ENCODE results near the gene CD300LD. TPM values are rescaled to one million over a fixed set of nuclear protein-coding genes. Genes with fewer than 3 reads are reported as not detected.

Gene CD300LD
- total and polyA plus RNA-seq, 2 experiments from 2014 or later = not detected

DNA sequence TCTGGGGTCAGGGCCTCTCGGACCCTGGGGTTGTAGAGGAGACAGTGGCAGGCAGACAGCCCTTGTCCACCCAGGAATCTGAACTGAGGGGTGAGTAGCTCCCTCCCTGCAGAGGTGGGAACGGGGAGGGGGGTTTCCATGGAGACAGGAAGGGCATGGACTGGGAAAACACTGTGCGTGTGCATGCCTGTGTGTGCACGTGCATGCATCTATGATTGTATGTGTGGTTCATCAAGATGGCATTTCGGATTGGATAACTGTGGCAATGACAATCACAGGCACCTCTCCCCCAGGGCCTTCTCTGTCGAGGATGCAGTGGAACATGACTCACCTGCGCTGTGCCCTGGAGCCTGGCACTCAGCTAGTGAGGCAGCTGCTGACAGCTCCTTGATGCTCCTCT, 40.0 kb downstream of the CD300LD start:
- Histone ChIP-seq H3K9me3 (ENCODE audit: low read depth) (no peaks in the 10 kb centered on the region), H3K9me2 (replicated peaks; ENCODE audit: insufficient read depth) (no peaks in the 10 kb centered on the region), H3K4me2 (no peak overlapping the region), H3K79me2 (no peaks in the 10 kb centered on the region), H3K4me3 (no peak overlapping the region), H3K27me3 (no peaks in the 10 kb centered on the region), H3K4me1 (ENCODE audit: insufficient read depth) (no peaks in the 10 kb centered on the region), H2AFZ (no peak overlapping the region), H4K20me1 (ENCODE audit: insufficient read depth, poor library complexity, severe bottlenecking) (no peaks in the 10 kb centered on the region), H3K36me3 (replicated peaks; ENCODE audit: insufficient read depth, low read depth) (no peaks in the 10 kb centered on the region), H3K27ac (no peak overlapping the region)
- no peak for TF ChIP-seq EZH2phosphoT487 (IDR thresholded peaks at IDR 0.05; ENCODE audit: low read depth, severe bottlenecking, unreplicated experiment)
- no peak for TF ChIP-seq EZH2 (IDR thresholded peaks at IDR 0.05; ENCODE audit: borderline replicate concordance)
- TF ChIP-seq, protein P1, sequence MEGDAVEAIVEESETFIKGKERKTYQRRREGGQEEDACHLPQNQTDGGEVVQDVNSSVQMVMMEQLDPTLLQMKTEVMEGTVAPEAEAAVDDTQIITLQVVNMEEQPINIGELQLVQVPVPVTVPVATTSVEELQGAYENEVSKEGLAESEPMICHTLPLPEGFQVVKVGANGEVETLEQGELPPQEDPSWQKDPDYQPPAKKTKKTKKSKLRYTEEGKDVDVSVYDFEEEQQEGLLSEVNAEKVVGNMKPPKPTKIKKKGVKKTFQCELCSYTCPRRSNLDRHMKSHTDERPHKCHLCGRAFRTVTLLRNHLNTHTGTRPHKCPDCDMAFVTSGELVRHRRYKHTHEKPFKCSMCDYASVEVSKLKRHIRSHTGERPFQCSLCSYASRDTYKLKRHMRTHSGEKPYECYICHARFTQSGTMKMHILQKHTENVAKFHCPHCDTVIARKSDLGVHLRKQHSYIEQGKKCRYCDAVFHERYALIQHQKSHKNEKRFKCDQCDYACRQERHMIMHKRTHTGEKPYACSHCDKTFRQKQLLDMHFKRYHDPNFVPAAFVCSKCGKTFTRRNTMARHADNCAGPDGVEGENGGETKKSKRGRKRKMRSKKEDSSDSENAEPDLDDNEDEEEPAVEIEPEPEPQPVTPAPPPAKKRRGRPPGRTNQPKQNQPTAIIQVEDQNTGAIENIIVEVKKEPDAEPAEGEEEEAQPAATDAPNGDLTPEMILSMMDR (IDR thresholded peaks at IDR 0.05; ENCODE audit: poor library complexity) = no peak
- 57% methylated on average over 7 of the region's 7 CpGs for whole genome bisulfite sequencing (ENCODE audit: low lambda C conversion rate, missing lambda C conversion rate)
- no peak for DNase-seq (ENCODE audit: low spot score)

DNA sequence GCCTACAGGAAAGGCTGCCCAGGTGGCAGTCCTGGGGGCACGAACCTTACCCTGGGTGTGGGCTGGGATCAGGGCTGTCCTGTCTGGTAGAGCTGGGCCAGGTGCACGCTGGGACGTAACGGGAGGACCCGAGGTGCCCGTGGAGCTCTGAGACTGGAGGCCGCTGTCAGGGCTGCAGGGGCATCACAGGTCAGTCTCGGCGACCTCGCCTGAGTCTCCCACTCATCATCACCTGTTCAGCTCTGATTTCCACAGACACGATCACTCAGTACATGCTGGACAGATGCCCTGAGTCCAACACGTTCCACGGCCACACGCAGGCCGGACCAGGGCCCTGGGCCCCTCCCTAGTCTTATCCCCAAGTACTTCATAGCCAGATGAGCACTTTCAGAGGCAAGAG, 41.5 kb downstream of the CD300LD start:
- no peaks in the 10 kb centered on the region for H3K9me2 ChIP-seq (replicated peaks; ENCODE audit: insufficient read depth)
- H4K20me1 ChIP-seq (ENCODE audit: insufficient read depth, poor library complexity, severe bottlenecking) = no peaks in the 10 kb centered on the region
- H3K4me3 ChIP-seq = no peak overlapping the region
- no peaks in the 10 kb centered on the region for H3K9me3 ChIP-seq (ENCODE audit: low read depth)
- no peak for DNase-seq (ENCODE audit: low spot score)
- no peaks in the 10 kb centered on the region for H3K27me3 ChIP-seq
- H3K79me2 ChIP-seq = no peaks in the 10 kb centered on the region
- 93% methylated on average over 14 of the region's 15 CpGs for WGBS (ENCODE audit: low lambda C conversion rate, missing lambda C conversion rate)
- H3K27ac ChIP-seq = no peak overlapping the region
- H3K4me1 ChIP-seq (ENCODE audit: insufficient read depth) = no peaks in the 10 kb centered on the region
- H2AFZ ChIP-seq = no peak overlapping the region
- no peak for TF ChIP-seq EZH2phosphoT487 (IDR thresholded peaks at IDR 0.05; ENCODE audit: low read depth, severe bottlenecking, unreplicated experiment)
- TF ChIP-seq, protein P1 (IDR thresholded peaks at IDR 0.05; ENCODE audit: poor library complexity) = no peak
- no peak for TF ChIP-seq EZH2 (IDR thresholded peaks at IDR 0.05; ENCODE audit: borderline replicate concordance)
- H3K4me2 ChIP-seq = no peak overlapping the region
- no peaks in the 10 kb centered on the region for H3K36me3 ChIP-seq (replicated peaks; ENCODE audit: insufficient read depth, low read depth)

DNA sequence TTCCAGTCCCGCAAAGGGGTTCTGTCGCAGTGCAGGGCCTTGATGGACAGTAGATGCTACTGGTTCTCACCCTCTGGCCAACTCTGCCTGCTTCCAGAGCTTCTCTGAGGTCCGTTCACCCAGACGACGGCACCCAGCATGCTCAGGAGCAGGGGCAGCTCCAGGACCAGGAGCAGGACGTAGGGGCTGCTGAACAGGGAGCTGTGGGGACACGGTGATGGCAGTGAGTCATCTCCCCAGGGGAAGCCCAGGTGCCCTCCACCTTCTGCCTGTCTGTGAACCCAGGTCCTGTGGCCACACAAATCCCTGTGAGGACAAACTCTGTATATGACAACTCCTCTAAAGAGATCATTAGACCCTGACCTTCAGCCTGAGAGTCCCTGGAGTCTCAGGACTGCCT, 42.7 kb downstream of the CD300LD start:
- DNase-seq (ENCODE audit: low spot score) = no peak
- H3K27me3 ChIP-seq = no peaks in the 10 kb centered on the region
- H3K9me2 ChIP-seq (replicated peaks; ENCODE audit: insufficient read depth) = no peaks in the 10 kb centered on the region
- no peak overlapping the region for H3K4me3 ChIP-seq
- no peaks in the 10 kb centered on the region for H4K20me1 ChIP-seq (ENCODE audit: insufficient read depth, poor library complexity, severe bottlenecking)
- no peaks in the 10 kb centered on the region for H3K79me2 ChIP-seq
- no peaks in the 10 kb centered on the region for H3K36me3 ChIP-seq (replicated peaks; ENCODE audit: insufficient read depth, low read depth)
- no peak overlapping the region for H3K4me2 ChIP-seq
- H3K9me3 ChIP-seq (ENCODE audit: low read depth) = no peaks in the 10 kb centered on the region
- 83% methylated on average over 7 of the region's 7 CpGs for WGBS (ENCODE audit: low lambda C conversion rate, missing lambda C conversion rate)
- no peaks in the 10 kb centered on the region for H3K4me1 ChIP-seq (ENCODE audit: insufficient read depth)
- H2AFZ ChIP-seq = no peak overlapping the region
- H3K27ac ChIP-seq = no peak overlapping the region
- TF ChIP-seq EZH2 (IDR thresholded peaks at IDR 0.05; ENCODE audit: borderline replicate concordance) = no peak
- TF ChIP-seq, protein P1 (IDR thresholded peaks at IDR 0.05; ENCODE audit: poor library complexity) = no peak
- TF ChIP-seq EZH2phosphoT487 (IDR thresholded peaks at IDR 0.05; ENCODE audit: low read depth, severe bottlenecking, unreplicated experiment) = no peak

DNA sequence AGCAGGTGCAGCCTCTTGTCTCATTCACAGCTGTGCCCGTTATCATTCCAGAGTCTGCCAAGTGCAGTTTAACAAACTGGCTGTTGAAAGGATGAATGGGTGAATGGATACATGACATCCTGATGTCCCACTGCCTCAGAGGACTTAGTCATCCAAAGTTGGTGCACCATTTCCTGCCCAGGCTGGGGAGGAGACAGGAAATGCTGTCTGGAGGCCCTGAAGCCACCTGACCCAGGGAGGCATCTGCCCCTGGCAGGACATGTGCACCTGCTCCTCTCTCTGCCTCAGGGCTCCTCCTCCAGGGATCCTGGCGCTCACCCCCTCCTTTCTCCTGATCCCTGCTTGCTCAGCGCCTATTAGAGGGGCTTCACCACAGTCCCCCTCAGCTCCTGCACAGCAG, 44.3 kb downstream of the CD300LD start:
- Histone ChIP-seq H3K4me1 (ENCODE audit: insufficient read depth) (no peaks in the 10 kb centered on the region), H3K4me3 (no peak overlapping the region), H3K4me2 (no peak overlapping the region), H3K9me3 (ENCODE audit: low read depth) (no peaks in the 10 kb centered on the region), H3K27ac (no peak overlapping the region), H2AFZ (no peak overlapping the region), H3K79me2 (no peaks in the 10 kb centered on the region), H4K20me1 (ENCODE audit: insufficient read depth, poor library complexity, severe bottlenecking) (no peaks in the 10 kb centered on the region), H3K9me2 (replicated peaks; ENCODE audit: insufficient read depth) (no peaks in the 10 kb centered on the region), H3K36me3 (replicated peaks; ENCODE audit: insufficient read depth, low read depth) (no peaks in the 10 kb centered on the region), H3K27me3 (no peaks in the 10 kb centered on the region)
- 94% methylated on average over 3 of the region's 3 CpGs for WGBS (ENCODE audit: low lambda C conversion rate, missing lambda C conversion rate)
- DNase-seq (ENCODE audit: low spot score) = no peak
- no peak for TF ChIP-seq EZH2phosphoT487 (IDR thresholded peaks at IDR 0.05; ENCODE audit: low read depth, severe bottlenecking, unreplicated experiment)
- TF ChIP-seq, protein P1 (IDR thresholded peaks at IDR 0.05; ENCODE audit: poor library complexity) = no peak
